SIG-M5 treated with dmso at 0.1 percent for 504 hours (cell line): Measurements from ENCODE around the gene ATR.
"Not testable (repeated sequence)": the region's sequence is repeated elsewhere in the genome, so short reads cannot be mapped to it uniquely, and the experiment has no call there.

Experiments used
- DNase-seq: peaks from one replicate; lab custom pipeline; 2025; ENCODE audit not compliant: unreplicated experiment; lab: John Stamatoyannopoulos, UW

The ATR gene

DNA sequence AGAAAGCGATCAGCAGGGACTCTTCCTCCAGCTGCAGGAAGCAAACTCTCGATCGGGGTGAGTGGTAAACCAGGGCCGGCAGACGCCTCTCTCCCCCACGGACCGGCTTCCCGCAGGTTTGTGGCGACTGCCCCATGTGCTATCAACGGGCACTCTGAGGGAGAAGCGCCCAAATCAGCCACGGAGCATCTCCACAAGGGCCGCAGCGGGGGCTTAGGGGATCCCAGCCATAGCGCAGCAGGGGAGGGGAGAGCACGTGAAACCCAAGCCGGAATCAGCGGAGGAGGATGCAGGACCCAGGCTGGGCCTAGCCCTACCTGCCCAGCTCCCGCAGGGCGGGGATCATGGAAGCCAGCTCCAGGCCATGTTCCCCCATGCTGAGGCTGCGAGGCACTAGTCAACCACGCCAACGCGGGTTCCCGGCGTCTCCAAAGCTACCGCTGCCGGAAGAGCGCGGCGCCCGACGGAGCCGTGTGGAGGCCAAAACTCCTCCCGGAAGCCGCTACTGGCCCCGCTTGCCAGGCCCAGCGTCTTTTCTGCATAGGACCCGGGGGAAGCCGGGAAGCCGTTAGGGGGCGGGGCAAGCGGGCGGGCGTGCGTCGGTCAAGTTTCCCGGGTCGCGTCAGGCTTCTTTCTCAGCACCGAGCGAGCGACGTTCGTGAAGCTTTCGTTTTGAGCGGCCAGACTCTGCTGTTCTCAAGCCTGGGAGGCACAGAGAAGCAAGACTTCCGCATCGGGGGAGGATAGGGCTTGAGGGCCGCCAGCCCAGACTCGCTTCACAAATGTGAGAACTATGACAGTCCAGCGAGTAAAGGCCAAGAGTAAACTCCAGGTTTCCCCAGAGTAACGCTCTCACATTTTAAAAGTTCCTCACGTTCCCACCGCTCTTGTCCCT lies at the start of gene ATR:
TSS of gene ATR (minus strand) at position 405 of the 895 bp plus-strand sequence. CDS start at position 376, 29 bp downstream.
- peak; percentile 97 for DNase-seq

DNA sequence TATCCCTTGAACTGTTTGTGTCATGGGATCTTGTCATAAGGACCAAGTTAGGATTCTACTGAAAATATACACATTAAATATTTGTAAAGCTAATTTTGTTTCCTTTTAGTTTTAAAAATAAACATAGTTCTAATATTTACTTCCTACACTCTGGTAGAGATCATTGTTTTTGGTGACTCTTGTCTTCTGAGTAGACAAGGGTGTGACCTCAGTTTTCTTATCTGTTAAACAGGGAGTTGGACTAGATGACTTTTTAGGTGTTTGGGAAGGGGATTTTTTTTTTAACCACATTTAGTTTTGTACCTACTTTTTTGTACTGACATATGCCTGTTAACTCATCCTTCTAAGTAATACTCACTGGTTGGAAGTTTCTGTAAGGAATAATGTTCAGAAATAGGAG lies 48.4 kb upstream of the ATR start:
- no peak for DNase-seq

DNA sequence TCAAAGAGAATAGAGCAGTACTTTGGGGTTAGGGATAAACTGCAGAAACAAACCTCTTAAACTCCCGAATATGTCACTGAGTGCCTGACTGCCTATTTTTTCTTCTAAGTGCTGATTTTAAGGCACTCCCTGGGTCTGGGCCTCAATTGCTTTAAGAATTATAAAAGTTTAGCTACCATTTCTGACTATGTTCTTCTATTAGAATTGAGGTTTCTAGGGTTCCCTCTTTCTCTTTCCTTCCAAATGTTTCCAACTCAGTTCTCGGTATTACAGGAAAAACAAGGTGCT lies 46.6 kb upstream of the ATR start:
- DNase-seq: no peak

DNA sequence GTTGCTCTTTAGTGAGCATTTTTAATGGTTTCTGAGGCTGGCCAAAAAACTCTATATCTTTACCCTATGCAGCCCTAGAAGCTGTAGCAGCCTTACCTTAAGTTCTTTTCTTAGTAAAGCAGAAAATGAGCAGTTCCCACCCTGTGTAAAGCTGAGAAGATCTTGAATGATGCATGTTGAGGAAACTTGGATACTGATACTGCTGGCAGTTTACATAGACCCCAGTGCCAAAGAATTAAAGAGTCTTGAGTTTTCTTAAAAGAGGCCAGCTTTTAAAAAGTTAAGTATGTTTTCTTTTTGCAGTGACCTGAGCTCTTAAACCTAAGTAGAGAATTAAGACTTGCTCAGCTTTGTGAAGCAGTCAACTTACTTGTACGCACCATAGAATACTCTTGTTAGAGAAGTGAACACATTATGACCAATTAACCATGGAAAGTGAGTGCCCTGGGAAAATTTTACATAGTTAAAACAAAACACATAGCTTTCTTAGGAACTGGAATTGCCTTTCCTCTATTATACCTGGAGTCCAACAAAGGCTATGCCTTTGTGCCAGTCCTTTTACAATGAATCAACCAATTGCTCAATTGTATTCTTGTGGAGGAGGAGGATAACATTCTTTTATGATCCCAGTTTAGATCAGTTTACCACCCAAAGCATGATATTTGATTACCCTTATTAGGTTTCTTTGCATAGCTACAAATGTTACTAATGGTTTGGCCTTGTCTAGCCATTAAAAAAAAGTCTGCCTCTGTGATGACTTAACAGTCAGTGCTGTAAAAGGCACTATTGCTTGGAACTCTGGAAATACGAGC lies 46.0 kb upstream of the ATR start:
- DNase-seq: no peak

DNA sequence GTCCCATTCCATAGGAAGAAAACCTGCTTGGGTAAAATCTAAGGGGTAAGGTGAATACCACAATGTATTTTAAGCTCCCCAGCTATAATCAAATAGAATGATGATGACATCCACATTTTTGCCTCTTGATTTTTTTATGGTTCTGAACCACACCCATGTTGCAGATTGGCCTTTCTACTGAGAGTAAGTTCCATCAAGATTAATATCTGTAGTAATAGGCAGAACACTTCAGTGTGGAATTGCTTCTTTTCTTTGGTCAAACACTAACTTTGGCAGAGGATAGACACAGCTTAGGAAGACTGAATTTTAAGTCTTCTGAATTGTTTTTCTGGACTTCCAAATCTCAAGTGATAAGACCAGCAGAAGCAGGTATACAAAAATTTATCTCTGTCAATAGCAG lies 44.7 kb upstream of the ATR start:
- DNase-seq: no peak

DNA sequence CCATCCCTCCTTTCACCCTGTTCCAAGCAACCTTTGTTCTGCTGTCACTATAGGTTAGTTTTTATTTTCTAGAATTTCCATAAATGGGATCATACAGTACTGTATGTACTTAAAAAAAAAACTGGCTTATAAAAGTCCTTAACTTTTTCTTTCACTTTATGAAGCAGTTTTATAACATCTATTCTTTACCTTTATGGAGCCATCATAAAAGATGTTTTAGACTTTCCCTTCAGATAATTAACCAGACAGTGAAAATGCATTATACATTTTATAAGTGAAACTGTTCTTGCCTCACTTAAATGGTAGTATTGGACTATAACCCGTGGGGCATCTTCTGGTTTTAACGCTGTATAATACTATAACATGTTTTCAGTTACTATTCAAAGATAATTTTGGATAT lies 43.9 kb upstream of the ATR start:
- DNase-seq: no peak

DNA sequence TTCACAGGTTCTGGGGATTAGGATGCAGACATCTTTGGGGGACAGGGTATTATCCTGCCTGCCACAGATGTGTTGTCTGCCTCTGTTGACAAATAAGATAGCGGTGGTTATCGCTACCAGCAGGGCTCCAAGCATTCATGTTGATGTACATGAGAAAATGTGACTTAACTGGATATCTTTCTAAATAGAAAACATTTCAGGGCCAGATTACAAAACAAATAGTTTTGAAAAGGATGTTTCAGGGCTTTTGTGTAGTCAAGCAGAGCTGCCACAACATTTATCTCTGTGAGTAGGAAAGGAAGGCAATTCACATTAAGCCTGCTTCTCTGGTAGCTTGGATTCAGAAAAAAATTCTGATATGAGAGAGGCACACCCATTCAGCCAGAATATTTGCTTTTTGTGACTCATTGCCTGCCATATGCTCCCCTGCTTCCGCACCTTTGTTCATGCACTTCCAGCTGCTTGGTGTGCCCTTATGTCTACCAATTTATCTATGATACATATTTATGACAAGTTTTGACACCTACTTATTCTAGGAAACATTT lies 40.5 kb upstream of the ATR start:
- peak; percentile 22 for DNase-seq

DNA sequence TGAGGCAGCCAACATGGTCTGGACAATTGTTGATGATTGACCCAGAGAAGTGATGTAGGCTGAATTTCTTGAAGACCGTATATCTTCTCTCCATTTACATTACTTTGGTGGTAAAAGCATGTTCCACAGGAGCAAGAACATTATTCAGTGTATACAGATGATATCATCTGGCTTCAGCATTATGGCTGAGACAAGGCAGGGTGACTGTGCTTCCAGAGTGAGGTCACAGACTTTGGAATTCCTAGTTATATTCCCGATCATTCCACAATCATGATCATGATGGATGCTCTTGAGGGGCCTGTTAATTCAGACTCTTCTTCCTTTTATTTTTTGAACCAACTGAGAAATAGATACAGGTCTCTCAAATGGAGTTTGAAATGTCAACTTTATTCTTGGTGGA lies 36.6 kb upstream of the ATR start:
- DNase-seq: no peak

DNA sequence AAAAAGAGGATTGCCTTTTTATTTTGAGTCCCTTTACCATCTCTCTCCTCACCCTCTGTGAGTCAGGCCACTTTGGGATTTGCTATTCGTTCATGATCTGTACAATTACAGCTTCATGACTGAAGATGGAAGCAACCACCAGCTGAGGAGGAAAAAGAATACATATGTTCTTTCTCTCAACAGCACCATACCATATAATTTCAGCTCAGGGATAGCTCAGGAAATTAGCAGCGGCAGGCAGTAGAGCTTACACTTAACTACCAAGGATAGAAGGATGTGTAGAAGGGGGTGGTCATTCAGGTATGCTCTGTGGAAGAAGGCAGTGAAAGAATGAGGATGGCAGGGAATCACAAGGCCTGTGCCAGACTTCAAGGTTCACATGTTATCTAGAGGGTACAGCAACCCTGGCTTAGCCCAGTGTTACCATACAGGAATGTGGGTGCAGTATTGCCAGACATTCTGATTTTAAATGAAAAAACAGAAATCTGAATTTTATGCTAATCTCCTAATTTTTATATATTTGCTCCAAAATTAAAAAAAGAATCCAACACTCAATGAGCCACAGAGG lies 35.6 kb upstream of the ATR start:
- DNase-seq: no peak

DNA sequence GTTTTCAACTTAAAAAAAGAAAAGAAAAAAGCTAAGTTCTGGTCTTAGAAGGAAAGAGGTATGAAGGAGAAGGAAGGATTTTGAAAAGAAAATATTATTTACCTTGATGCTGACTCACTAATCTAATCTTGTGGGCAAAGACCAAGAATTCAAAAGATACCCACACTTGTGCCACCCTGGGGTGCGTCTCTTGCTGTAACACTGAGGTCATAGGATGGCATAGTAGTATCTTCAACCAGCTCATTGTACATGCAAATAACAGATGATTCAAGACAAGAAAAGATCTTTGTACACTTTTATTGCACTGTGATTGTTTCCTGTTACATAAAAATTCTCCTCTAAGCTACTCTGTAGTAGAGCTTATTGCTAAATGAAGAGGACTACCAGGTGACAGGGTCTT lies 35.0 kb upstream of the ATR start:
- no peak for DNase-seq

DNA sequence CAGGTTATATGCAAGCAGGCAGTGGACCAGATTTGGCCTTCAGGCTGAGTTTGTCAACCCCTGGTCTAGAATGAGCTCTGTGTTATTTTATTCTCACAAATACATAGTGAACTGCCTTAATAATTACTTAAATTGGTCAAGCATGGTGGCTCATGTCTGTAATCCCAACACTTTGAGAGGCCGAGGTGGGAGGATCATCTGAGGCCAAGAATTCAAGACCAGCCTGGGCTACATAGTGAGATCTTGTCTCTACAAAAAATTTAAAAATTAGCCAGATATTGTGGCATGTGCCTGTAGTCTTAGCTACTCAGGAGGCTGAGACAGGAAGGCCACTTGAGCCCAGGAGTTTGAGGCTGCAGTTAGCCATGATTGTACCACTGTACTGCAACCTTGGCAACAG lies 32.7 kb upstream of the ATR start:
- no peak for DNase-seq

DNA sequence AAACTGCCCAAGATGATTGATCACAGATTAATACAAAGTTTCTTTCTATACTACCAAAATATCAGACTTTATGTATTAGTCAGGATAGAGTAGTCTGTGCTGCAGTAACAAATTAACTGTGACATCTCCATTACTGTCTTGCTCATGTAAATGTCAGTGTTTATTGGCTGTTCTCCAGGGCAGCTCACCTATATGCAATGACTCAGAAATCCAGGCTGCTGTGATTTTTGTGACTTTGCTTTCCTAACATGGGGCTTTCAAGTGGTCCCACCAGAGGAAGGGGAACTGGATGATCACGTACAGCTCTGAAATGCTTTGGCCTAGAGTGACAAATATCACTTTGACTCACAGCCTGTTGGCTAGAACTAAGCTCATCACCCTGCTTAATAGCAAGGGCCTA lies 30.6 kb upstream of the ATR start:
- DNase-seq: no peak

DNA sequence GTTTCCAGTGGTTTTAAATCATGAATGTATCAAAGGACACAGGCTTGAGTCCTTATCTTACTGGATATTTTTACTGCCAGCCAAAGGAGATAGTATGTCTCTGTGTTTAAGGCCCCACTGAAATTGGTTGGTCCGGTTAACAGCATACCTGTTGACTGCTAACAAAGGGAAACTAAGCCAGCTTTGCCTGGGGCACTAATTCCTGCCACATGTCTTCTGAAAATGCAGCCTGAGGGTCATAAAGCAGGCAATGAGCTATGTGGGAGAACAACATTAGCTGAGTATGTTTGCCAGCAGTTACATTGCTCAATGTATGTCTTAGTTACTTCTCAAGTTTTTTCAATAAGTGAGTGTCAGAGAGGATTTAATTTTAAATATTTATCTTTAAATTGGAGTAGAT lies 30.1 kb upstream of the ATR start:
- DNase-seq: no peak

DNA sequence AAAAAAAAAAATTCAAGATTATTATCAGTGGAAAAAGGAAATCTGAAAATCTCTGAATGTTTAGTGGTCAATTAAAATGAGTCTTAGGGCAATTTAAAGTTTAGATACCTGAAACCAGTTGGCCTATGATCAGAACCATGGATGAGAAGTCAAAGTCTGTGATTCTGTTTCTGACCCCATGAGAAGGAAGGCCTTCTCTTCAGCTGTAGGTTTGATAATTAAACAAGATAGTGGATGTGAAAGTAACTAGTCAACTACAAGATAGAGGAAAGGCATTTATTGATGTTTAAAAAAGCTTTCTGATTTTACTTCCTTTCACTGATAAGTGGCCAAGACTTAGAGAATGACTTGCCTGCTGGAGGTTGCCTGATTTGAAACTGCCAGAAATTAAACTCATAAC lies 26.4 kb upstream of the ATR start:
- no peak for DNase-seq

DNA sequence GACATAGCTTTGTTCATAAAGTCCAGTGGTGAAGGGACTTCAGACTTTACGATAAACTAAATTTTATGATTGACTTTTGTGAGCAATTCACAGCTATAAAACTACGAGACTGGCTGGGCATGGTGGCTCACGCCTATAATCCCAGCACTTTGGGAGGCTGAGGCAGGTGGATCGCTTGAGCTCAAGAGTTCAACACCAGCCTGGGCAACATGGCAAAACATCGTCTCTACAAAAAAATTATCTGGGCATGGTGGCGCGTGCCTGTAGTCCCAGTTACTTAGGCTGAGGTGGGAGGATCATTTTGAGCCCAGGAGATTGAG lies 24.8 kb upstream of the ATR start:
- not testable (repeated sequence) for DNase-seq

DNA sequence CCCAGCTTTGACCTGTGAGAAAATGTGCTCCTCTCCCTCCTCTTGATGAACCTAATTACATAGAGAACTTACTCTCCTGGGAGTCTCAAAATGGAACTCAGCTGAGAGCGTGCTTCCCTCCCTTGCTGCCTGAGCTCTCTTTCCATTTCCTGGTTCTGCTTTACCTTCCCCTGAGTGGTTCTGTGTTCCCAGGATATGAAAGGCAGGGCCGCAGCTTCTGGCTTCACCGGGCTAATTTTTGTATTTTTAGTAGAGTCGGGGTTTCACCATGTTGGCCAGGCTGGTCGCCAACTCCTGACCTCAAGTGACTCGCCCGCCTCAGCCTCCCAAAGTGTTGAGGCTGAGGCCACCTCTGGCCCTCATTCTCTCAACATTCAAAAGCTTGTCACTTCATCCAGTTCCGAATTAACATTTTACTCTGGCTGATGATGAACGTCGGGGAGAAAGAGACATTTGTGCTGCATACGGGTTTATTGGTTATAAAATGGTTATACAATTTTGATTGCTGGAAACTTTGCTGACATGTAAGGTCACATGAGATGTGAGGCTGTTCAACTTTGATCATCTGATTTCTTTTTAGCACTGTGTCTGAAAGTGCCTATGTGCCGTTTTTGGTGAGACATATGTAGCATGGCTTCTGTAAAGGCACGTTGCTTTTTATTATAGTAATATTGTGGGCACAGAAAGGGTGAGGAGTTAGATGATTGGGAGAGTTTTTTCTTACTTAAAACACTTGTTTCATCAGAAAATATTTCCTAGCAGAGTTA lies 24.3 kb upstream of the ATR start:
- DNase-seq: no peak

DNA sequence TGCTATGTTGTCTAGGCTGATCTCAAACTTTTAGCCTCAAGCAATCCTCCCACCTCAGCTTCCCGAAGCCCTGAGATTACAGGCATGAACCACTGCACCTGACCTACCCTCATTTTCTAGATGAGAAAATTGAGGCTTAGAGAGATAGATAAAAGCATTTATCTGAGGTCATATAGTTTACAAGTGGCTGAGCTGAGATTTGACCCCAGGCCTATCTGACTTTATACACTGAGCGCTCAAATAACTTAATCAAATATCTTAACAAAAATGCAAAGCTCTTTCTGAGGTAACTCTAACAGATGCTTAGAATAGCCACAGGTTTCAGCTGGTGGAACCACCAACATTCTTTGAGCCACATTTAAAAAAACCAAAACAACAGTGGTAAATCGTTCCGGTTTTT lies 23.2 kb upstream of the ATR start:
- no peak for DNase-seq

DNA sequence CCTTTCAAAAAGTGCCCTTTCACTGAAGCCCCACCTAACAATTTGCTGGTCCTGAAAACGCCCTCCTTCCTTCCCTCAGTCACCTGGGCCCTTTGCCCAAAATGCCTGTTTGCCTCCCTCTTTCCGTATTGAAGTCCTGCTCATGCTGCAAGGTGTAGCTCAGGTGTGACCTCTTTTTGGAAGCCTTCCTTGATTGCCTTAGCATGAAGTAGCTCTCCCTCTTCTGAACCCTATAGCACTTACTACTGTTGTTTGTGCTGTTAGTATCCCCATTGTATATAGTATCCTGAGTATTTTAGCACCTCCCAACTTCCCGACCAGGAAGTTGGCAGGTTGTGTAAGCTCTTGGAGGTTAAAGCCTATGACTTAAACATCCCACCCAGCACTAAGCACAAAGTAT lies 19.4 kb upstream of the ATR start:
- no peak for DNase-seq

DNA sequence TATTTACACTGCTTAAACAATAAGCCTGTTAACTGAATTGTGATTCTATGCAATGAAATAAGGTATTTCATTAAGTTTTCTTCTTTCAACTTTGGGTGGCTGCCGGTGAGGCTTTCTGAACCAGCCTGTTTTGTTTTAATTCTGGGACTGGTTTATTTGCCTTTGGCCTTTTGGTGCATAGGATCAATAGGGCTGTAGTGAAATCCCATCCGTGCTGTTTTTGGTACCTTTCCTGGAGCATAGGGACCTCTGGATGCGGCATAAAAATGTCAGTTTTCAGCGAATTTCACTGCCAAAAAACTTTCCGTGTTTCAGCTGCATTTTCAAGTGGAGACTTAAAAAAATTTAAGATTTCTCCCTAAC lies 18.2 kb upstream of the ATR start:
- DNase-seq: no peak

DNA sequence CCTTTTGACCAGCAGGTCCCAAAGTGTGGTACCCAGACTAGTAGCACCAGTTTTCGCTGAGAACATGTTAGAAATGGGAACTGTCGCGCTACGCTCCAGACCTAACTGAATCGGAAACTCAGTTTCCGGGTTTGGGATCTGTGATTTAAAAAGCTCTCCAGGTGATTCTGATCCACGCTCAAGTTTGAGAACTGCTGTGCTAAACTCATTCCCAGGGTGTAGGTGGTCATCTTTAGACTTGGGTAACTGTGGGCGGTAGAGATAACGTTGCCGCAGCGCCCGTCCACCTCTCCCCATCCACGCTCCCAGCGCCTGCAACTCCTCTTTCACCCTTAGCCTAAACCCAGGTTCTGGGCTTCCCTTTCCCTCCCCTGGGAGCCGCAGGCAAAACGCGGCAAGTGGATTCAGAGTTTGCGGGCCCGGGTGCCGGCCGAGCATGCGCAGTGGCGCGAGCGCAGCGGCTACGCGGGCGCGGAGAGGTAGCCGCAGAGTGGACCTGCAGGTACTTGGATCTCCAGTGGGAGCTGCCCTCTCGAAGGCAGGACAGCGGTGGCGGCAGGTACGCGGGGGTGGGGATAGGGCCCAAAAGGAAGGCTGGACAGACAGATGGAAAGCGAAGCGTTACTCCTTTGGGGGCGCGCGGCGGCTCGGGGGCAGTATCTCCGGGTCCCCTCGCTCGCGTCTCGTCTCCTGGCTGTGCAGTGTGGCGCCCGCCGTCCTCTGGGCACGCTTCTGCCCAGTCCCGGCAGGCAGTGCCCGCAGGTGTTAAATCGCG lies 17.6 kb upstream of the ATR start, which contains the start of gene PLS1:
TSS of gene PLS1 (plus strand) at position 443 of the 775 bp plus-strand sequence. CDS start 67,845 bp downstream, outside the sequence.
- peak; percentile 87 for DNase-seq

DNA sequence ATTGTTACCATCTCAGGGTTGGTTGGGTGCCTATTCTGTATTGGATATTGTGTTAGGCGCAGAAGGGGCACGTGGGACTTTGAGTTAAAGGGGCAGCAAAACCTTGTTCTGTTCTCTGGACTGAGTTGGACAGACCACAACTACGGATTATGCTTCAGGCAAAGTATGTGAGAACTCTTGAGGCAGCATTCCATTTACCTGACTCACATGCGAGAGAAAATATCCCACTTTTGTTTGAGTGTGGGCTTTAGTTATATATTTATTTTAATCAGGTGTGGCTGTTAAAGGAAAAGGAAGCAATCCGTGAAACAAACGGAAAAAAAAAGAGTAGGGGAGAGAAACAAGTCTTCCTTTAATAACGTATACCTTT lies 17.0 kb upstream of the ATR start:
- no peak for DNase-seq
